GM21723 (cell line): ENCODE results near the gene SULF2.

Experiments used
- ATAC-seq: cut with Tn5 transposase; IDR thresholded peaks from one replicate; pipeline ENCODE4 v1.9.1; 2021; ENCODE audit warnings: mild to moderate bottlenecking, moderate library complexity; ENCODE audit not compliant: unreplicated experiment

Gene SULF2

GRCh38 chr20:47614703-47615309 is 170.5 kb downstream of the SULF2 start:
- ATAC-seq, result no peak

- ATAC-seq, result no peak
Observed at GRCh38 chr20:47612670-47613069, 172.6 kb downstream of the SULF2 start.

GRCh38 chr20:47611785-47612184 is 173.5 kb downstream of the SULF2 start:
- ATAC-seq, result no peak

GRCh38 chr20:47610945-47611250 is 174.4 kb downstream of the SULF2 start:
- ATAC-seq, result no peak

GRCh38 chr20:47610247-47610944 is 174.9 kb downstream of the SULF2 start:
- ATAC-seq, result peak; percentile 74

GRCh38 chr20:47609001-47609400 is 176.3 kb downstream of the SULF2 start:
- ATAC-seq, result no peak
